ENCODE measurements around the gene NRG3.

The NRG3 gene

DNA sequence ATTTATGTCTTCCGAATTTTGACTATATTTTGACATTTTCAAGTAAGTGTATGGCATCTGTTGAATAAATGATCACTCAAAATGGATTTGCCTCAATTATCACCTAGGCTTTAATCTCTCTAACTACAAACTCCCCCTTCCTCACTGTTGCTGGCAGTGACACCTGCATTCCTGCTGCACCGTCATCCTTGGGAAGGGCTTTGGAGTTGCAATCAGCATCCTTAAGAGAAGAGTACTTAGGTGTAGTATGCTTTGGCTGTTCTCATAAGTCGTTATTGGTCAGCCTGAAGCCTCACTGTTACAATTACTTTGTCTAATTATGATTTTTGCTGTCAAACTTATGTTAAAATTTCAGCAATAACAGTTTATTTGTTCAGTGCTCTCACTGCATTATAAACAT lies 415.0 kb downstream of the NRG3 start:
- no peaks in the 10 kb centered on the region for H3K4me1 ChIP-seq (ENCODE audit: insufficient read depth, low read length)
- H3K27ac ChIP-seq (ENCODE audit: low read depth, low read length): no peak overlapping the region
- H3K36me3 ChIP-seq (ENCODE audit: insufficient read depth, low read length): no peaks in the 10 kb centered on the region
- no peaks in the 10 kb centered on the region for H3K27me3 ChIP-seq (ENCODE audit: control insufficient read depth in 1 of 2, insufficient read depth in 2 of 2, low read length in 2 of 2)
- no peak overlapping the region for H3K9ac ChIP-seq (ENCODE audit: low read length)
- no peak overlapping the region for H3K4me3 ChIP-seq (ENCODE audit: low read depth in 1 of 2, low read length in 2 of 2)
- no peaks in the 10 kb centered on the region for H3K9me3 ChIP-seq (ENCODE audit: low read length)

- Histone ChIP-seq H3K27me3 (ENCODE audit: control insufficient read depth in 1 of 2, insufficient read depth in 2 of 2, low read length in 2 of 2) (no peaks in the 10 kb centered on the region), H3K9ac (ENCODE audit: low read length) (no peak overlapping the region), H3K4me3 (ENCODE audit: low read depth in 1 of 2, low read length in 2 of 2) (no peak overlapping the region), H3K4me1 (ENCODE audit: insufficient read depth, low read length) (no peaks in the 10 kb centered on the region), H3K9me3 (ENCODE audit: low read length) (no peaks in the 10 kb centered on the region), H3K36me3 (ENCODE audit: insufficient read depth, low read length) (no peaks in the 10 kb centered on the region), H3K27ac (ENCODE audit: low read depth, low read length) (no peak overlapping the region)
These were observed 419.9 kb downstream of the NRG3 start for GRCh38 chr10:82294874-82295378.

- H3K4me3 ChIP-seq (ENCODE audit: low read depth in 1 of 2, low read length in 2 of 2): no peak overlapping the region
These were observed 433.6 kb downstream of the NRG3 start for GRCh38 chr10:82308641-82309040.

DNA sequence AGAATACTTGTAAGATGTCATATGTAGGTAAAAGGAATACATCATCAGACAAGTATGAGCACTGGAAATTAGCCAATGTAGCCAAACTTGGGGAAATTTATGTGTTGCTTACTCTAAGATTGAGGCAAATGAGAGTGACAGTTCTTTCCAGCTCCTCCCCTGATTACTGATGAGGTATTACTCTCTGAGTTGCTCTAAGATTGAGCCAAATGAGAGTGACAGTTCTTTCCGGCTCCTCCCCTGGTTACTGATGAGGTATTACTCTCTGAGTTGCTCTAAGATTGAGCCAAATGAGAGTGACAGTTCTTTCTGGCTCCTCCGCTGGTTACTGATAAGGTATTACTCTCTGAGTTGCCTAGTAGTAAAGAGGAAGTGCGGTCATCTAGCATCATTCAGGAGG lies 435.8 kb downstream of the NRG3 start:
- no peak overlapping the region for H3K27ac ChIP-seq (ENCODE audit: low read depth, low read length)
- no peak overlapping the region for H3K9ac ChIP-seq (ENCODE audit: low read length)

More at GRCh38 chr10:82308641-82309040, 433.6 kb downstream of the NRG3 start:
- Histone ChIP-seq H3K27ac (ENCODE audit: low read depth, low read length) (no peak overlapping the region), H3K9ac (ENCODE audit: low read length) (no peak overlapping the region), H3K4me1 (ENCODE audit: insufficient read depth, low read length) (no peaks in the 10 kb centered on the region), H3K36me3 (ENCODE audit: insufficient read depth, low read length) (no peaks in the 10 kb centered on the region), H3K27me3 (ENCODE audit: control insufficient read depth in 1 of 2, insufficient read depth in 2 of 2, low read length in 2 of 2) (no peaks in the 10 kb centered on the region), H3K9me3 (ENCODE audit: low read length) (no peaks in the 10 kb centered on the region)

DNA sequence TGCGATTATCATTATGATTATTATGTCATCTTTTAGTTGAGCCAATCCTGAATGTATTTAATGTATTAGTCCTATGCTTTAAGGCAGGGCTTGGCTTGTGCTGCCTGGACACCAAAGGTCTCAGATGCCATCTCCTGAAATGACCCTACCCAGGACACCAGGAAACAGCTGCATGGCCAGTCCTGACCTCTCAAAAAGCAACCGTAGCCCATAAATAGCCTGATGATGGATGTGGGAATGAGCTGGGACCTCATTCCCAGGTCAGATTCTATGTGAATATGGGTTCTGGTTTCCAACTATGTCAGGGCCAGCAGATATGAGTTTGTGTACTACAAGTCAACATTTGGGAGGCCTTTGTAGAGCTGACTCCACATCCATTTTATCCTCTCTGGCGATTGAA lies 438.4 kb downstream of the NRG3 start:
- Histone ChIP-seq H3K27me3 (ENCODE audit: control insufficient read depth in 1 of 2, insufficient read depth in 2 of 2, low read length in 2 of 2) (no peaks in the 10 kb centered on the region), H3K9me3 (ENCODE audit: low read length) (no peaks in the 10 kb centered on the region), H3K9ac (ENCODE audit: low read length) (no peak overlapping the region)

More for the DNA sequence above, 435.8 kb downstream of the NRG3 start:
- Histone ChIP-seq H3K4me3 (ENCODE audit: low read depth in 1 of 2, low read length in 2 of 2) (no peak overlapping the region), H3K27me3 (ENCODE audit: control insufficient read depth in 1 of 2, insufficient read depth in 2 of 2, low read length in 2 of 2) (no peaks in the 10 kb centered on the region), H3K9me3 (ENCODE audit: low read length) (no peaks in the 10 kb centered on the region), H3K36me3 (ENCODE audit: insufficient read depth, low read length) (no peaks in the 10 kb centered on the region), H3K4me1 (ENCODE audit: insufficient read depth, low read length) (no peaks in the 10 kb centered on the region)

GRCh38 chr10:82318534-82318933 lies 443.5 kb downstream of the NRG3 start:
- Histone ChIP-seq H3K4me3 (ENCODE audit: low read depth in 1 of 2, low read length in 2 of 2) (no peak overlapping the region), H3K9ac (ENCODE audit: low read length) (no peak overlapping the region), H3K4me1 (ENCODE audit: insufficient read depth, low read length) (no peaks in the 10 kb centered on the region), H3K27me3 (ENCODE audit: control insufficient read depth in 1 of 2, insufficient read depth in 2 of 2, low read length in 2 of 2) (no peaks in the 10 kb centered on the region), H3K36me3 (ENCODE audit: insufficient read depth, low read length) (no peaks in the 10 kb centered on the region), H3K27ac (ENCODE audit: low read depth, low read length) (no peak overlapping the region), H3K9me3 (ENCODE audit: low read length) (no peaks in the 10 kb centered on the region)

More for the DNA sequence above, 438.4 kb downstream of the NRG3 start:
- no peaks in the 10 kb centered on the region for H3K4me1 ChIP-seq (ENCODE audit: insufficient read depth, low read length)
- no peak overlapping the region for H3K27ac ChIP-seq (ENCODE audit: low read depth, low read length)
- no peak overlapping the region for H3K4me3 ChIP-seq (ENCODE audit: low read depth in 1 of 2, low read length in 2 of 2)
- H3K36me3 ChIP-seq (ENCODE audit: insufficient read depth, low read length): no peaks in the 10 kb centered on the region

GRCh38 chr10:82319074-82319473 lies 444.1 kb downstream of the NRG3 start:
- no peak overlapping the region for H3K27ac ChIP-seq (ENCODE audit: low read depth, low read length)
- no peaks in the 10 kb centered on the region for H3K4me1 ChIP-seq (ENCODE audit: insufficient read depth, low read length)
- no peaks in the 10 kb centered on the region for H3K27me3 ChIP-seq (ENCODE audit: control insufficient read depth in 1 of 2, insufficient read depth in 2 of 2, low read length in 2 of 2)
- H3K4me3 ChIP-seq (ENCODE audit: low read depth in 1 of 2, low read length in 2 of 2): no peak overlapping the region
- no peaks in the 10 kb centered on the region for H3K9me3 ChIP-seq (ENCODE audit: low read length)
- no peaks in the 10 kb centered on the region for H3K36me3 ChIP-seq (ENCODE audit: insufficient read depth, low read length)
- no peak overlapping the region for H3K9ac ChIP-seq (ENCODE audit: low read length)

DNA sequence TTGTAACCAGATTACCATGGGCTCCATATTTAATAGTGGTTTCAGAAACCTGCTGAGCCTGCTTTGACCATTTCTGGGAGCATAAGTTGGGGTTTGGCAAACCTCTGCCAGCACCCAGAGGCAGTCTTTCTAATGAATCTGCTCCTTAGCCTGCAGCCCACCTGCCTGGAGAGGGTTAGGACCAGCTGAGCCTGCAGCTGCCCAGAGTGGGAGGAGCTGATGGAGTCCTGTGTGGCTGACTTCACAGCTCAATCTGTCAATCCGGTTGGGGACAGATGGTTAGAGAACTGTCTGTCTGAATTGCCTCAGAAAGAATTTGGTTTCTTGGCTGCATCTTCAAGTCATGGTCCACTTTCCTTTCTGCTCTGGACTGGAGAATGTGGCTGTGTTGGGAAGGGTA lies 444.6 kb downstream of the NRG3 start:
- Histone ChIP-seq H3K27me3 (ENCODE audit: control insufficient read depth in 1 of 2, insufficient read depth in 2 of 2, low read length in 2 of 2) (no peaks in the 10 kb centered on the region), H3K27ac (ENCODE audit: low read depth, low read length) (no peak overlapping the region), H3K4me3 (ENCODE audit: low read depth in 1 of 2, low read length in 2 of 2) (no peak overlapping the region), H3K4me1 (ENCODE audit: insufficient read depth, low read length) (no peaks in the 10 kb centered on the region), H3K9ac (ENCODE audit: low read length) (no peak overlapping the region), H3K36me3 (ENCODE audit: insufficient read depth, low read length) (no peaks in the 10 kb centered on the region), H3K9me3 (ENCODE audit: low read length) (no peaks in the 10 kb centered on the region)

DNA sequence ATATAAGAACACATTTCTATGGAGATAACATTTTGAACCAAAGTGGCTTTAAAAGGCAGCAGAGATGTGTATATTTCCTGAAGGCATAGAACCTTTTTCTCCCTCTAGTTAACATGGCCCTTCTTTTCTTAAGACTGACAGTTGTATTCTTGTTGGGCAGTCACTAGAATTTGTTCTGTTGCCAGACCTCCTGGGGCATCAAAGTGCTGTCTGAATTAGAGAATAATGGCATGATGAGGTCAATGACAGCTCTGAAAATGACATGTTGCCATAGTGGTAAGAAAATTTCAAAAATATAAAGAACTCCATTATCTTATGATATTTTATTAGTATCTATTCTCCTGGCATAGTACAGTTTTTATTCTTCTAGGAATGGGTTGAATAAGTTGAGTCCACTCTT lies 446.7 kb downstream of the NRG3 start:
- no peak overlapping the region for H3K4me3 ChIP-seq (ENCODE audit: low read depth in 1 of 2, low read length in 2 of 2)
- no peak overlapping the region for H3K27ac ChIP-seq (ENCODE audit: low read depth, low read length)
- H3K36me3 ChIP-seq (ENCODE audit: insufficient read depth, low read length): no peaks in the 10 kb centered on the region
- no peaks in the 10 kb centered on the region for H3K9me3 ChIP-seq (ENCODE audit: low read length)
- H3K27me3 ChIP-seq (ENCODE audit: control insufficient read depth in 1 of 2, insufficient read depth in 2 of 2, low read length in 2 of 2): no peaks in the 10 kb centered on the region
- no peaks in the 10 kb centered on the region for H3K4me1 ChIP-seq (ENCODE audit: insufficient read depth, low read length)
- H3K9ac ChIP-seq (ENCODE audit: low read length): no peak overlapping the region

DNA sequence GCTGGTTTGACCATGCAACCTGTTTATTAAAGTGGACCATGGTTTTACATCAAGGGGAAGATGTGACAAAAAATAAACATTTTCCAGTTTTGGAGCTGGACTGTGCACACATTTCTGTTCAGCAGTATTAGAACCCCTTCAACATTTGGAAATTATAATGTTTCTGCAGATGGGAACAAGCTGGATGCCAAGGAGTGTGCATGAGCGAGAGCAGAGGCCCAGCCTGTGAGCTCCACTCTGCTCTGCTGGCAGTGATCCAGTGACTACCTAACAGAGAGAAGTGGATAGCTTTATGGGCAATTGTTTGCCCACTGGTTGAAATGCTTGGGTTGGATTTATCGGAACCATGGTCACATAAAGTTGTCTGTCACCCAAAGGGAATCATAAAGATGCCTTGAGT lies 456.7 kb downstream of the NRG3 start:
- H3K36me3 ChIP-seq (ENCODE audit: insufficient read depth, low read length): no peaks in the 10 kb centered on the region
- no peaks in the 10 kb centered on the region for H3K4me1 ChIP-seq (ENCODE audit: insufficient read depth, low read length)
- H3K4me3 ChIP-seq (ENCODE audit: low read depth in 1 of 2, low read length in 2 of 2): no peak overlapping the region
- no peaks in the 10 kb centered on the region for H3K9me3 ChIP-seq (ENCODE audit: low read length)
- H3K27me3 ChIP-seq (ENCODE audit: control insufficient read depth in 1 of 2, insufficient read depth in 2 of 2, low read length in 2 of 2): no peaks in the 10 kb centered on the region
- no peak overlapping the region for H3K27ac ChIP-seq (ENCODE audit: low read depth, low read length)
- no peak overlapping the region for H3K9ac ChIP-seq (ENCODE audit: low read length)

DNA sequence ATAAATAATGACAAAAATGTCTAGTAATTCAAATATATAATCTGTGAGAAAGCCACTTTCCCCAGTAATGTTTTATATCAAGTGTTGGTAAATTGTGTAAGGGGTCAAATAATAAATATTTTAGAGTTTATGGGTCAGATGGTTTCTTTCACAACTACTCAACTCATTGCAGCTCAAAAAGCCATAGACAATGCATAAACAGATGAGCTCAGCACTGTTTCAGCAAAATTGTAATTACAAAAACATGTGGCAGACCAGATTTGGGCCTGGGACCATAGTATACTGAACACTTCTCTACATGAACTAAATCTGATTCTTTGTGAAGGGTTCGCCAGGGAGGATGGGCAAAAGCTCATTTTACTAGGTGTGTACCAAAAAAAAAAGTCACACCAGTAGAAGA lies 460.8 kb downstream of the NRG3 start:
- no peak overlapping the region for H3K27ac ChIP-seq (ENCODE audit: low read depth, low read length)
- H3K4me3 ChIP-seq (ENCODE audit: low read depth in 1 of 2, low read length in 2 of 2): no peak overlapping the region
- no peaks in the 10 kb centered on the region for H3K9me3 ChIP-seq (ENCODE audit: low read length)
- no peaks in the 10 kb centered on the region for H3K4me1 ChIP-seq (ENCODE audit: insufficient read depth, low read length)
- no peaks in the 10 kb centered on the region for H3K36me3 ChIP-seq (ENCODE audit: insufficient read depth, low read length)
- H3K9ac ChIP-seq (ENCODE audit: low read length): no peak overlapping the region
- H3K27me3 ChIP-seq (ENCODE audit: control insufficient read depth in 1 of 2, insufficient read depth in 2 of 2, low read length in 2 of 2): no peaks in the 10 kb centered on the region

DNA sequence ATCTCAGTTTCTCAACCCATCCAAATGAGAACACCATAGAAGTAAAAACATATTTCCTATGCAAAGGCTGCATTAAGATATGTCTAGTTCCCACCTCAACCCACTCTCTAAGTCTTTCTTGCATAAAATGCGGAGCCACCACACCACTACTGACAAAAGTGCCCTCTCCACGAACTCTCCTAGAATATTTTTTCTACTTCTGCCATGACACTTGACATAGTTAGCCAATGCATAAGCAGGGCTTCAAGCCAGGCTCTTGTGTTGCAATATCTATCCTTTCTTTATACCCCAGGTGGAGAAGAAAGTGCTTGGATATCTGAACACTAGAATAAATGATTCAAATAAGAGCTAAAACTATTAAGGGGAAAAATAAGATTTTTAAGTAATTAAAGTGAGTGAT lies 465.2 kb downstream of the NRG3 start:
- no peaks in the 10 kb centered on the region for H3K4me1 ChIP-seq (ENCODE audit: insufficient read depth, low read length)
- H3K9ac ChIP-seq (ENCODE audit: low read length): no peak overlapping the region
- no peak overlapping the region for H3K27ac ChIP-seq (ENCODE audit: low read depth, low read length)
- no peaks in the 10 kb centered on the region for H3K27me3 ChIP-seq (ENCODE audit: control insufficient read depth in 1 of 2, insufficient read depth in 2 of 2, low read length in 2 of 2)
- H3K4me3 ChIP-seq (ENCODE audit: low read depth in 1 of 2, low read length in 2 of 2): no peak overlapping the region
- H3K9me3 ChIP-seq (ENCODE audit: low read length): no peaks in the 10 kb centered on the region
- H3K36me3 ChIP-seq (ENCODE audit: insufficient read depth, low read length): no peaks in the 10 kb centered on the region
